ENCODE measurements around the gene MITF.

GRCh38 chr3:69739204-69740102 lies at the start of gene MITF:
- TF ChIP-seq YY1 (IDR thresholded peaks at IDR 0.05; ENCODE audit: extremely low read depth, insufficient replicate concordance, low read depth, low read length): no peak
- TF ChIP-seq CTCF (IDR thresholded peaks at IDR 0.05 in 2 of 3, conservative IDR thresholded peaks at IDR 0.05 in 1 of 3; ENCODE audit: borderline replicate concordance in 1 of 3, insufficient read depth in 1 of 3, low read depth in 2 of 3, low read length in 2 of 3): no peak
- no peak for TF ChIP-seq POLR2A (IDR thresholded peaks at IDR 0.05; ENCODE audit: borderline replicate concordance, extremely low read depth, insufficient read depth, insufficient read length)
- no peak for TF ChIP-seq EZH2 (IDR thresholded peaks at IDR 0.05)
- TF ChIP-seq JUND (IDR thresholded peaks at IDR 0.05): no peak
- TF ChIP-seq EZH2phosphoT487 (IDR thresholded peaks at IDR 0.05; ENCODE audit: borderline replicate concordance): no peak
- TF ChIP-seq ATF3 (IDR thresholded peaks at IDR 0.05): no peak
- no peak for TF ChIP-seq RAD21 (IDR thresholded peaks at IDR 0.05; ENCODE audit: low read depth)
- no peak for TF ChIP-seq ZBTB33 (IDR thresholded peaks at IDR 0.05; ENCODE audit: extremely low read depth, insufficient replicate concordance, low read length)
- TF ChIP-seq CEBPB (IDR thresholded peaks at IDR 0.05; ENCODE audit: low read depth): no peak

Measured in HCT116 (cell line).